Measurements from ENCODE around the gene GLIS1. TPM values are rescaled to one million over a fixed set of nuclear protein-coding genes. Genes with fewer than 3 reads are reported as not detected.
A peak's percentile ranks its signal among the peaks of the same experiment; 100 is the strongest.
"Not testable (repeated sequence)": the region's sequence is repeated elsewhere in the genome, so short reads cannot be mapped to it uniquely, and the experiment has no call there.

Gene GLIS1
- total RNA-seq, 4 donors from 2014 or later, result not detected

DNA sequence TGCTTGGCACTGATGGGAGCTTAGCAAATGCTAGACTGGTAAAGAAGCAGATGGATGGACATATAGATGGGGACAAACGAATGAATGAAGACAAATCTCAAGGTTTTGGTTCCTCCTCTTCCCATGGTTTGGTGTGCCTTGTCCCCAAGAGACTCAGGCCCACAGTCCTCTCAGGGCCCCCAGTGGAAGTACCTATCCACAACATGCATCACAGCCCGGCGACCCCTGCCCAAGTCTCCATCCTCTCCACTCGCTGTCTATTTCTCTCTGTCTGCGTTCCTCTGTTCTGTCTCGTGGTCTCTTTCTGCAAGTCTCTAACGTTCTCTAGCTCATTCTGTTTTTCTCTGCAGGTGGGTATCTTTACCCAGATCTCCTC lies 85.8 kb downstream of the GLIS1 start:
- DNase-seq (no peak), ATAC-seq (no peak)
- H3K36me3 ChIP-seq, result no peaks in the 10 kb centered on the region
- no peaks in the 10 kb centered on the region for H3K27me3 ChIP-seq
- no peak for TF ChIP-seq POLR2A (IDR thresholded peaks at IDR 0.05)
- TF ChIP-seq, protein P1, sequence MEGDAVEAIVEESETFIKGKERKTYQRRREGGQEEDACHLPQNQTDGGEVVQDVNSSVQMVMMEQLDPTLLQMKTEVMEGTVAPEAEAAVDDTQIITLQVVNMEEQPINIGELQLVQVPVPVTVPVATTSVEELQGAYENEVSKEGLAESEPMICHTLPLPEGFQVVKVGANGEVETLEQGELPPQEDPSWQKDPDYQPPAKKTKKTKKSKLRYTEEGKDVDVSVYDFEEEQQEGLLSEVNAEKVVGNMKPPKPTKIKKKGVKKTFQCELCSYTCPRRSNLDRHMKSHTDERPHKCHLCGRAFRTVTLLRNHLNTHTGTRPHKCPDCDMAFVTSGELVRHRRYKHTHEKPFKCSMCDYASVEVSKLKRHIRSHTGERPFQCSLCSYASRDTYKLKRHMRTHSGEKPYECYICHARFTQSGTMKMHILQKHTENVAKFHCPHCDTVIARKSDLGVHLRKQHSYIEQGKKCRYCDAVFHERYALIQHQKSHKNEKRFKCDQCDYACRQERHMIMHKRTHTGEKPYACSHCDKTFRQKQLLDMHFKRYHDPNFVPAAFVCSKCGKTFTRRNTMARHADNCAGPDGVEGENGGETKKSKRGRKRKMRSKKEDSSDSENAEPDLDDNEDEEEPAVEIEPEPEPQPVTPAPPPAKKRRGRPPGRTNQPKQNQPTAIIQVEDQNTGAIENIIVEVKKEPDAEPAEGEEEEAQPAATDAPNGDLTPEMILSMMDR (IDR thresholded peaks at IDR 0.05 in 4 of 5, conservative IDR thresholded peaks at IDR 0.05 in 1 of 5), result no peak
- in situ Hi-C loops (cut with MboI; ENCODE audit: low sequenced_read_pairs in 4 of 4) (no loop called here), intact Hi-C loops (cut with DNase I; ENCODE audit: low total_unique reads) (no loop called here)
- H3K4me3 ChIP-seq, result no peak overlapping the region
- no peaks in the 10 kb centered on the region for H3K9me3 ChIP-seq
- H3K27ac ChIP-seq, result no peak overlapping the region
- H3K4me1 ChIP-seq, result no peaks in the 10 kb centered on the region

DNA sequence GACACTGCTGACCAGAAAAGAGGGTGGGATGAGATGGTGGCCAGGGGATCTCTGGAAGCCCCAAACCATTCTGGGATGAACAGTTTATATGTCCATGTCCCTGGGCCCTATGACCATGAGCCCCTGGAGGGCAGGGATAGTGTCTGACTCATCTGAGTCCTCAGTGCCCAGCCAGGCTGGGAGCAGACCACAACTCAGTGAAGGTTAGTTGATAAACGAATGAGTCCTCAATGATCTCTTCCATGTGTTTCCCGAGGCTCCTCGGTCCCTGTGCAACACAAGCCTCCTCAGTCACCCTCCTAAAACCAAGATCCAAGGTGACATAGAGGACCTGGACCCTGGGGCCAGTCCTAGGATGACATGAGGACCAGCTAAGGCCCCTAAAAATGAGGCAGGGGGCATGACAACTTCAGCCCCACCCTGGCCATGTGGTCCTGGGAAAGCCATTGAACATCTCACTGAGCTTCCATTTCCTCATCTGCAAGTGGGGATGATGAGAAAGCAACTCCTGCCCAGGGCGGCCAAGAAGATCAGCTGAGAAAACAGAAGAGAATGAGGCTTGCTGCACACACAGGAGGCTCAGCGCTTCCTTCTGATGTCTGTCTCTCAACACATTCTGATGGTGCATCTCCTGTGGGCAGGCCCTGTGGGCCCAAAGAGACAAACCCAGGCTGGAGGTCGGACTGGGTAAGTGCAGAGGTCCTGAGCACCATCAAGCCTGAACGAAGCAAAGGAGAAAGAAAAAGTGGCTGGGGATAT lies 86.3 kb downstream of the GLIS1 start:
- H3K27me3 ChIP-seq, result no peaks in the 10 kb centered on the region
- intact Hi-C loops (cut with DNase I; ENCODE audit: low total_unique reads), result no loop called here
- no peak for ATAC-seq
- H3K9me3 ChIP-seq, result no peaks in the 10 kb centered on the region
- DNase-seq, result peak in 1 of 2 donors; percentile 2
- H3K27ac ChIP-seq, result no peak overlapping the region
- H3K4me3 ChIP-seq, result no peak overlapping the region
- H3K36me3 ChIP-seq, result no peaks in the 10 kb centered on the region
- no peaks in the 10 kb centered on the region for H3K4me1 ChIP-seq
- TF ChIP-seq POLR2A (IDR thresholded peaks at IDR 0.05), result no peak
- TF ChIP-seq, protein P1 (IDR thresholded peaks at IDR 0.05 in 4 of 5, conservative IDR thresholded peaks at IDR 0.05 in 1 of 5), result no peak
- in situ Hi-C loops (cut with MboI; ENCODE audit: low sequenced_read_pairs in 4 of 4), result no loop called here

DNA sequence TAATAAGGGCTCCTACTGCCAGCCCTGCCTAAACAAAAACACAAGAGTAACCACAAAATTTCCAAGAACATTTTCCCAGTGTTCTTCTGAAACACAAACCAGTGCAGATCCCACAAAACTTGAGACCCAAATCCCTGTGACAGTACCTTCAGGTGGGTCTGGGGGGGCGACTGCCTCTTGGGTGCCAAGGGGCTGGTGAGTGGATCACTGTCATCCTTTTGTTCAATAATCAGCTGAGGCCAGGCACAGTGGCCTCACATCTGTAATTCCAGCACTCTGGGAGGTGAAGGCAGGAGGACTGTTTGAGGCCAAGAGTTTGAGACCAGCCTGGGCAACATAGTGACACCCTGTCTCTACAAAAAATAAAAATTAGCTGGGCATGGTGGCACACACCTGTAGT lies 87.6 kb downstream of the GLIS1 start:
- in situ Hi-C loops (cut with MboI; ENCODE audit: low sequenced_read_pairs in 4 of 4), result no loop called here
- no peaks in the 10 kb centered on the region for H3K9me3 ChIP-seq
- DNase-seq (no peak), ATAC-seq (no peak)
- no peak overlapping the region for H3K4me3 ChIP-seq
- no peaks in the 10 kb centered on the region for H3K36me3 ChIP-seq
- intact Hi-C loops (cut with DNase I; ENCODE audit: low total_unique reads), result no loop called here
- no peaks in the 10 kb centered on the region for H3K4me1 ChIP-seq
- H3K27ac ChIP-seq, result no peak overlapping the region
- H3K27me3 ChIP-seq, result peaks cover 0 to 5% (median 0%) of the 10 kb centered on the region in 3 donors
- TF ChIP-seq, protein P1 (IDR thresholded peaks at IDR 0.05 in 4 of 5, conservative IDR thresholded peaks at IDR 0.05 in 1 of 5), result no peak
- no peak for TF ChIP-seq POLR2A (IDR thresholded peaks at IDR 0.05)

DNA sequence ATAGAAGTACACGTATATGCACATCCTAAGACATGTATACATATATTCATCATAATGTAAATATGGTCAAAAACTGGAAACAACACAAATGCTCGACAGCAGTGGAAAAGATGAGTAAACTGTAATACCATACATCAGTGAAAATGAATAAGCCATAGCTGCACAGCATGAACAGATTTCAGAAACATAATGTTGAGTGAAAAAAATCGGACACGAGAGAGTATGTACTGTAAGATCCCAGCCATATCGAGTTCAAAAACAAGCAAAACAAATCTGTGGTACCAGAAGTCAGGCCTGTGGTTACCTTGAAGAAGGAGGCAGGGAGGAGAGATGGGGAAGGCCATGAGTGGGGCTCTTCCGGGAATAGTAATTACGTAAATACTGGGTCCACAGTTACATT lies 90.4 kb downstream of the GLIS1 start:
- H3K4me3 ChIP-seq, result no peak overlapping the region
- in situ Hi-C loops (cut with MboI; ENCODE audit: low sequenced_read_pairs in 4 of 4) (no loop called here), intact Hi-C loops (cut with DNase I; ENCODE audit: low total_unique reads) (no loop called here)
- no peaks in the 10 kb centered on the region for H3K4me1 ChIP-seq
- no peak for DNase-seq
- peaks cover 0 to 5% (median 0%) of the 10 kb centered on the region in 3 donors for H3K27me3 ChIP-seq
- H3K36me3 ChIP-seq, result no peaks in the 10 kb centered on the region
- no peak for ATAC-seq
- TF ChIP-seq, protein P1 (IDR thresholded peaks at IDR 0.05 in 4 of 5, conservative IDR thresholded peaks at IDR 0.05 in 1 of 5), result no peak
- TF ChIP-seq POLR2A (IDR thresholded peaks at IDR 0.05), result no peak
- H3K9me3 ChIP-seq, result no peaks in the 10 kb centered on the region
- no peak overlapping the region for H3K27ac ChIP-seq

DNA sequence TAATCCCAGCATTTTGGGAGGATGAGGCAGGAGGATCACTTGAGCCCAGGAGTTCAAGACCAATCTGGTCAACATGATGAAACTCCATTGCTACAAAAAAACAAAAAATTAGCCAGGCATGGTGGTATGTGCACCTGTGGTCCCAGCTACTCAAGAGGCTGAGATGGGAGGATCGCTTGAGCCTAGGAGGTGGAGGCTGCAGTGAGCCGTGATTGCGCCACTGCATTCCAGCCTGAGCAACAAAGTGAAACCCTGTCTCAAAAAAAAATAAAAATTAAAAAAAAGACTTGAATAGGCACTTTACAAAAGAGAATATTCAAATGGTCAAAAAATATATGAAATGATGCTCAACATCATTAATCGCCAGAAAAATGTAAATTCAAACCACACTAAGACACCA lies 91.0 kb downstream of the GLIS1 start:
- H3K4me1 ChIP-seq; ATAC-seq; H3K36me3 ChIP-seq; intact Hi-C loops (cut with DNase I; ENCODE audit: low total_unique reads); in situ Hi-C loops (cut with MboI; ENCODE audit: low sequenced_read_pairs in 4 of 4); H3K4me3 ChIP-seq; H3K9me3 ChIP-seq; H3K27ac ChIP-seq; H3K27me3 ChIP-seq; DNase-seq: not testable (repeated sequence)
